ENCODE measurements around the gene NOTCH4. TPM values are rescaled to one million over a fixed set of nuclear protein-coding genes. Genes with fewer than 3 reads are reported as not detected.

The NOTCH4 gene
- total and polyA plus RNA-seq, 9 of the 15 experiments (the other 6 are each of a cell fraction or from before 2014, with no cell fraction given): 0.24 to 4.3 (median 1.7) TPM

DNA sequence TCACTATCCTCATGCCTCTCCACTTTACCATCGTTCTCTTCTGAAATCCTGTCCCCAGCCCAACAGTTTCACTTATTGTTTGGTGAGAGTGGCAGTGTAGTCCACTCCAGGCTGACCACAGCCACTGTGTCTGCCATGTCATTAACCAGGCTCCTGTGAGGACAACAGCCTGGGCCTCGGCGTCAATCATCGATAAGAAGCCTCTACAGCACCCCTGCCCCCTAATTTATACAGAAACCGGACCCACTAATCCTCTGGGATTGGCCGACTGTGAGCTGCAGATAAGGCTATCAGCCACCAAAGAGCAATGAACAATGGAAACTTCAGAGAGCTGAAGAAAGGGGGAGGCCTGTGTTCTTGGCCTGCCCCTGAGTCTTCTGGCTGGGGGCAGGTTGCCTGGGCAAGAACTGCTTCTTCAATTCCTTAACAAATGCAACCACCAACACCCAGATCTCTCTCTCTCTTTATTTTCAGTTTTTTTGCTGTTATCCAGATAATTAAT, 56.1 kb downstream of the NOTCH4 start (continued):
- TF ChIP-seq FOXM1 (IDR thresholded peaks at IDR 0.05; ENCODE audit: low read depth) (peak; percentile 90), FOXM1 (CRISPR knock-in tag; IDR thresholded peaks at IDR 0.05; ENCODE audit: low read depth) (no peak), FOXJ3 (CRISPR knock-in tag; IDR thresholded peaks at IDR 0.05) (no peak), CTBP1 (IDR thresholded peaks at IDR 0.05; ENCODE audit: borderline replicate concordance) (no peak; the same call in 1 of the 2 replicates), NELFE (IDR thresholded peaks at IDR 0.05; ENCODE audit: insufficient read depth, insufficient read length) (no peak), STAG1 (CRISPR knock-in tag; IDR thresholded peaks at IDR 0.05; ENCODE audit: borderline replicate concordance) (no peak), SPI1 (IDR thresholded peaks at IDR 0.05; ENCODE audit: borderline replicate concordance, low read depth, low read length) (no peak), ARID3B (CRISPR knock-in tag; IDR thresholded peaks at IDR 0.05; ENCODE audit: borderline replicate concordance) (no peak), HOXB6 (CRISPR knock-in tag; IDR thresholded peaks at IDR 0.05; ENCODE audit: borderline replicate concordance) (no peak), ZNF717 (CRISPR knock-in tag; IDR thresholded peaks at IDR 0.05) (no peak), ATF7 (IDR thresholded peaks at IDR 0.05) (peak; percentile 76), RB1 (IDR thresholded peaks at IDR 0.05; ENCODE audit: low read depth) (0 out of 2 replicates have a peak, but pooled peaks have one; percentile 68), DPF2 (IDR thresholded peaks at IDR 0.05) (peak; percentile 98), ZNF668 (CRISPR knock-in tag; IDR thresholded peaks at IDR 0.05) (0 out of 2 replicates have a peak, but pooled peaks have one; percentile 18), FOXK1 (CRISPR knock-in tag; IDR thresholded peaks at IDR 0.05; ENCODE audit: borderline replicate concordance) (no peak), SP1 (CRISPR knock-in tag; IDR thresholded peaks at IDR 0.05) (no peak), MBD2 (IDR thresholded peaks at IDR 0.05; ENCODE audit: borderline replicate concordance, low read depth) (peak; percentile 78), ILK (tag; IDR thresholded peaks at IDR 0.05; ENCODE audit: borderline replicate concordance, low read depth) (no peak), ZNF444 (CRISPR knock-in tag; IDR thresholded peaks at IDR 0.05) (0 out of 2 replicates have a peak, but pooled peaks have one; percentile 57), PTBP1 (IDR thresholded peaks at IDR 0.05; ENCODE audit: low read depth, low read length) (no peak)
- TF ChIP-seq, protein P1, sequence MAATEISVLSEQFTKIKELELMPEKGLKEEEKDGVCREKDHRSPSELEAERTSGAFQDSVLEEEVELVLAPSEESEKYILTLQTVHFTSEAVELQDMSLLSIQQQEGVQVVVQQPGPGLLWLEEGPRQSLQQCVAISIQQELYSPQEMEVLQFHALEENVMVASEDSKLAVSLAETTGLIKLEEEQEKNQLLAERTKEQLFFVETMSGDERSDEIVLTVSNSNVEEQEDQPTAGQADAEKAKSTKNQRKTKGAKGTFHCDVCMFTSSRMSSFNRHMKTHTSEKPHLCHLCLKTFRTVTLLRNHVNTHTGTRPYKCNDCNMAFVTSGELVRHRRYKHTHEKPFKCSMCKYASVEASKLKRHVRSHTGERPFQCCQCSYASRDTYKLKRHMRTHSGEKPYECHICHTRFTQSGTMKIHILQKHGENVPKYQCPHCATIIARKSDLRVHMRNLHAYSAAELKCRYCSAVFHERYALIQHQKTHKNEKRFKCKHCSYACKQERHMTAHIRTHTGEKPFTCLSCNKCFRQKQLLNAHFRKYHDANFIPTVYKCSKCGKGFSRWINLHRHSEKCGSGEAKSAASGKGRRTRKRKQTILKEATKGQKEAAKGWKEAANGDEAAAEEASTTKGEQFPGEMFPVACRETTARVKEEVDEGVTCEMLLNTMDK (IDR thresholded peaks at IDR 0.05; ENCODE audit: borderline replicate concordance, insufficient read depth, low read depth, low read length, poor library complexity, severe bottlenecking): no peak
- TF ChIP-seq, protein P2, sequence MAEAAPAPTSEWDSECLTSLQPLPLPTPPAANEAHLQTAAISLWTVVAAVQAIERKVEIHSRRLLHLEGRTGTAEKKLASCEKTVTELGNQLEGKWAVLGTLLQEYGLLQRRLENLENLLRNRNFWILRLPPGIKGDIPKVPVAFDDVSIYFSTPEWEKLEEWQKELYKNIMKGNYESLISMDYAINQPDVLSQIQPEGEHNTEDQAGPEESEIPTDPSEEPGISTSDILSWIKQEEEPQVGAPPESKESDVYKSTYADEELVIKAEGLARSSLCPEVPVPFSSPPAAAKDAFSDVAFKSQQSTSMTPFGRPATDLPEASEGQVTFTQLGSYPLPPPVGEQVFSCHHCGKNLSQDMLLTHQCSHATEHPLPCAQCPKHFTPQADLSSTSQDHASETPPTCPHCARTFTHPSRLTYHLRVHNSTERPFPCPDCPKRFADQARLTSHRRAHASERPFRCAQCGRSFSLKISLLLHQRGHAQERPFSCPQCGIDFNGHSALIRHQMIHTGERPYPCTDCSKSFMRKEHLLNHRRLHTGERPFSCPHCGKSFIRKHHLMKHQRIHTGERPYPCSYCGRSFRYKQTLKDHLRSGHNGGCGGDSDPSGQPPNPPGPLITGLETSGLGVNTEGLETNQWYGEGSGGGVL (CRISPR knock-in tag; IDR thresholded peaks at IDR 0.05): no peak
- TF ChIP-seq, protein P3, sequence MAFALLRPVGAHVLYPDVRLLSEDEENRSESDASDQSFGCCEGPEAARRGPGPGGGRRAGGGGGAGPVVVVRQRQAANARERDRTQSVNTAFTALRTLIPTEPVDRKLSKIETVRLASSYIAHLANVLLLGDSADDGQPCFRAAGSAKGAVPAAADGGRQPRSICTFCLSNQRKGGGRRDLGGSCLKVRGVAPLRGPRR (CRISPR knock-in tag; IDR thresholded peaks at IDR 0.05): no peak; the same call in 1 of the 2 replicates

Data from K562 (cell line).